H1 (cell line): ENCODE data around the gene NRXN3. TPM values are rescaled to one million over a fixed set of nuclear protein-coding genes. Genes with fewer than 3 reads are reported as not detected.

ENCODE experiments used
- CTCF ChIA-PET: fragments of 300-600 bp; sonication (Branson Sonifier 250); formaldehyde crosslinking; loops from one replicate; lab custom pipeline; 2021; ENCODE audit not compliant: partially characterized antibody; lab: Charles Lee
- POLR2A ChIA-PET: fragments of 300-600 bp; sonication (Branson Sonifier 250); formaldehyde crosslinking; loops from one replicate; lab custom pipeline; 2021; ENCODE audit warnings: inconsistent platforms; ENCODE audit not compliant: partially characterized antibody; lab: Charles Lee
- DNase-seq, 2 experiments: peaks; one replicate each; pipeline versions ENCODE4 v3.0.0 to v3.0.0-alpha.2; 2010 to 2022; ENCODE audit warnings: low spot score in 2 of 2, low read depth in 1 of 2, mixed read lengths in 1 of 2
- FAIRE-seq: peaks from 2 replicates; lab custom pipeline; 2011; peaks lifted over from hg19 to GRCh38; lab: Jason Lieb, UNC
- H2AFZ ChIP-seq: 2 replicates; pipeline ENCODE4 v1.8.1; 2012; ENCODE audit warnings: low read length, inconsistent platforms
- H2AK5ac ChIP-seq: 2 replicates; pipeline ENCODE4 v1.6.1; 2013; ENCODE audit warnings: low read depth, low read length
- H2BK120ac ChIP-seq: replicated peaks from 2 replicates; pipeline ENCODE3; 2013; ENCODE audit warnings: low read depth, low read length, inconsistent platforms
- H2BK12ac ChIP-seq: 2 replicates; pipeline ENCODE4 v1.6.1; 2013; ENCODE audit warnings: low read depth, low read length
- H2BK15ac ChIP-seq: 2 replicates; pipeline ENCODE4 v1.6.1; 2013; ENCODE audit warnings: low read length
- H2BK20ac ChIP-seq: 2 replicates; pipeline ENCODE4 v1.6.1; 2013; ENCODE audit warnings: low read length
- H2BK5ac ChIP-seq: 2 replicates; pipeline ENCODE4 v1.6.1; 2013; ENCODE audit warnings: low read depth, low read length
- H3K14ac ChIP-seq: 2 replicates; pipeline ENCODE4 v1.6.1; 2013; ENCODE audit warnings: inconsistent platforms; ENCODE audit not compliant: insufficient read length
- H3K18ac ChIP-seq: 2 replicates; pipeline ENCODE4 v1.6.1; 2013; ENCODE audit warnings: low read length; ENCODE audit errors: extremely low read depth
- H3K23ac ChIP-seq: 2 replicates; pipeline ENCODE4 v1.6.1; 2013; ENCODE audit warnings: inconsistent platforms; ENCODE audit not compliant: insufficient read length
- H3K23me2 ChIP-seq: 2 replicates; pipeline ENCODE4 v1.6.1; 2013; ENCODE audit warnings: low read depth, low read length
- H3K27ac ChIP-seq: 2 replicates; pipeline ENCODE4 v1.6.1; 2011; ENCODE audit warnings: low read depth, low read length, inconsistent platforms
- H3K27me3 ChIP-seq, 4 experiments: replicated peaks in 1 of 4; 1 replicate in 1 of 4; 2 replicates in 3 of 4; pipeline versions ENCODE4 v1.6.1 to v1.8.1; 2011 to 2013; ENCODE audit warnings: low read length in 3 of 4, mild to moderate bottlenecking in 3 of 4, inconsistent platforms in 2 of 4, mixed read lengths in 2 of 4, moderate library complexity in 1 of 4; ENCODE audit not compliant: control insufficient read depth in 3 of 4, insufficient read depth in 3 of 4; ENCODE audit errors: extremely low read depth in 1 of 4
- H3K36me3 ChIP-seq, 4 experiments: 2 replicates each; pipeline versions ENCODE4 v1.6.1 to v1.8.1; 2011 to 2013; ENCODE audit warnings: mild to moderate bottlenecking in 4 of 4, low read length in 3 of 4, moderate library complexity in 2 of 4, control low read depth in 1 of 4, inconsistent platforms in 1 of 4; ENCODE audit not compliant: insufficient read depth in 4 of 4, control insufficient read depth in 2 of 4
- H3K4ac ChIP-seq: replicated peaks from 2 replicates; pipeline ENCODE3; 2013; ENCODE audit warnings: low read length, low read depth, mixed read lengths, inconsistent platforms; ENCODE audit not compliant: insufficient read length
- H3K4me1 ChIP-seq, 4 experiments: replicated peaks in 1 of 4; 1 replicate in 1 of 4; 2 replicates in 3 of 4; pipeline versions ENCODE4 v1.6.1 to v1.8.1; 2011 to 2013; ENCODE audit warnings: low read length in 3 of 4, inconsistent platforms in 2 of 4, mixed read lengths in 1 of 4; ENCODE audit not compliant: insufficient read depth in 4 of 4, control insufficient read depth in 3 of 4
- H3K4me2 ChIP-seq, 2 experiments: 2 replicates each; pipeline versions ENCODE4 v1.6.1 to v1.8.1; 2011 to 2013; ENCODE audit warnings: low read depth in 2 of 2, low read length in 2 of 2, control low read depth in 1 of 2, inconsistent platforms in 1 of 2, mild to moderate bottlenecking in 1 of 2; ENCODE audit not compliant: insufficient read depth in 1 of 2
- H3K4me3 ChIP-seq, 4 experiments: fragments of 200-600, 300-600 bp in 1 of 4; sonication (generic), shearing (Covaris generic), sonication (Bioruptor Twin) in 1 of 4; 2 replicates each; pipeline versions ENCODE4 v1.5.1 to v1.8.1; 2011 to 2016; ENCODE audit warnings: low read length in 4 of 4, low read depth in 3 of 4, control low read depth in 2 of 4, inconsistent platforms in 2 of 4, mild to moderate bottlenecking in 2 of 4, mixed read lengths in 1 of 4, moderate library complexity in 1 of 4; ENCODE audit not compliant: insufficient read depth in 2 of 4; ENCODE audit errors: extremely low read depth in 1 of 4
- H3K56ac ChIP-seq: replicated peaks from 2 replicates; pipeline ENCODE3; 2013; ENCODE audit warnings: low read depth, mild to moderate bottlenecking, mixed read lengths, low read length, inconsistent platforms; ENCODE audit not compliant: insufficient read length
- H3K79me1 ChIP-seq: 2 replicates; pipeline ENCODE4 v1.6.1; 2013; ENCODE audit warnings: low read depth, low read length, control low read depth
- H3K79me2 ChIP-seq, 2 experiments: 2 replicates each; pipeline versions ENCODE4 v1.6.1 to v1.8.1; 2012 to 2013; ENCODE audit warnings: low read length in 2 of 2, mild to moderate bottlenecking in 2 of 2, inconsistent platforms in 1 of 2; ENCODE audit not compliant: insufficient read depth in 2 of 2, control insufficient read depth in 1 of 2
- H3K9ac ChIP-seq, 4 experiments: replicated peaks in 1 of 4; 1 replicate in 1 of 4; 2 replicates in 3 of 4; pipeline versions ENCODE4 v1.6.1 to v1.8.1; 2011 to 2013; ENCODE audit warnings: low read depth in 3 of 4, low read length in 3 of 4, control low read depth in 2 of 4, mild to moderate bottlenecking in 2 of 4, moderate library complexity in 2 of 4, inconsistent platforms in 1 of 4; ENCODE audit errors: extremely low read depth in 1 of 4
- H3K9me3 ChIP-seq, 2 experiments: 2 replicates each; pipeline versions ENCODE4 v1.6.1 to v1.8.1; 2012 to 2013; ENCODE audit warnings: mild to moderate bottlenecking in 2 of 2, moderate library complexity in 2 of 2, control low read depth in 1 of 2, inconsistent platforms in 1 of 2, low read depth in 1 of 2, low read length in 1 of 2, mixed read lengths in 1 of 2; ENCODE audit not compliant: insufficient read depth in 2 of 2
- H4K20me1 ChIP-seq, 2 experiments: replicated peaks in 1 of 2; 2 replicates each; pipeline versions ENCODE3 to v1.8.1; 2011 to 2013; ENCODE audit warnings: inconsistent platforms in 2 of 2, low read length in 2 of 2, mild to moderate bottlenecking in 1 of 2; ENCODE audit not compliant: insufficient read depth in 2 of 2, control insufficient read depth in 1 of 2
- H4K5ac ChIP-seq: 2 replicates; pipeline ENCODE4 v1.6.1; 2013; ENCODE audit warnings: low read length, low read depth, mixed read lengths, inconsistent platforms; ENCODE audit not compliant: insufficient read length
- H4K8ac ChIP-seq: 2 replicates; pipeline ENCODE4 v1.8.0; 2013; ENCODE audit warnings: mild to moderate bottlenecking, moderate library complexity, low read length, inconsistent platforms; ENCODE audit not compliant: insufficient read depth; ENCODE audit errors: extremely low read depth
- H4K91ac ChIP-seq: replicated peaks from 2 replicates; pipeline ENCODE3; 2013; ENCODE audit warnings: low read length, mixed read lengths, inconsistent platforms; ENCODE audit not compliant: insufficient read length
- CEBPB ChIP-seq: IDR thresholded peaks from 2 replicates; pipeline ENCODE4 v1.6.1; 2012; ENCODE audit warnings: low read depth, low read length
- E2F6 ChIP-seq: IDR thresholded peaks from 2 replicates; pipeline ENCODE4 v1.6.1; 2012; ENCODE audit warnings: inconsistent platforms
- EP300 ChIP-seq, 2 experiments: IDR thresholded peaks; 1 replicate in 1 of 2; 2 replicates in 1 of 2; pipeline ENCODE4 v1.6.1; 2011 to 2012; ENCODE audit warnings: low read depth in 2 of 2, low read length in 2 of 2, mild to moderate bottlenecking in 2 of 2, borderline replicate concordance in 1 of 2, inconsistent platforms in 1 of 2, moderate library complexity in 1 of 2
- PHF8 ChIP-seq: fragments of 200-600 bp; sonication (generic); conservative IDR thresholded peaks from 2 replicates; pipeline ENCODE4 v1.7.1; 2012; ENCODE audit warnings: low read depth, mild to moderate bottlenecking, inconsistent platforms, low read length, moderate library complexity
- SIX5 ChIP-seq: IDR thresholded peaks from 2 replicates; pipeline ENCODE4 v1.6.1; 2011; ENCODE audit warnings: mild to moderate bottlenecking, low read depth, low read length
- WGBS, 2 experiments: shearing (Covaris generic) in 1 of 2; methylation state at CpG; one replicate each; pipeline versions ENCODE4 v1.1.6 to v1.1.7; 2013 to 2015; ENCODE audit warnings: low lambda C conversion rate in 2 of 2, mixed read lengths in 2 of 2, inconsistent platforms in 1 of 2, low coverage in 1 of 2, missing lambda C conversion rate in 1 of 2; ENCODE audit not compliant: insufficient replicate concordance in 2 of 2, insufficient coverage in 1 of 2, insufficient read length in 1 of 2; ENCODE audit errors: extremely low coverage in 1 of 2, missing lambda C conversion rate in 1 of 2; 5-methylcytosine and 5-hydroxymethylcytosine counted together
- polyA plus RNA-seq, 7 experiments: library from polyadenylated mRNA; depleted of rRNA in 3 of 7; stranded (reverse) in 5 of 7; unstranded in 2 of 7; fragments of >200 nt in 5 of 7; fragments of 200-250 nt in 2 of 7; gene quantifications; 1 replicate in 5 of 7; 2 replicates in 1 of 7; 4 replicates in 1 of 7; pipeline versions ENCODE4 v1.2.1 to v1.2.3, GENCODE V29; 2011 to 2013; ENCODE audit warnings: missing spikeins in 2 of 7, mixed read lengths in 2 of 7
- total RNA-seq: library from RNA; stranded (reverse); fragmentation: NEBNext Ultra II Directional; extraction: Animal tissue kit (Norgen Biotek cat#: 25700); gene quantifications from 2 replicates; pipeline ENCODE4 v1.2.1, GENCODE V29; 2021

The NRXN3 gene
- total and polyA plus RNA-seq, 2 of the 8 experiments (the other 6 are each of a cell fraction or from before 2014, with no cell fraction given): 2.6 to 4.1 TPM

- Histone ChIP-seq H2BK15ac (no peak overlapping the region), H3K4me2 (no peak overlapping the region), H4K20me1 (no peaks in the 10 kb centered on the region), H2AK5ac (no peak overlapping the region), H3K9me3 (no peaks in the 10 kb centered on the region), H3K9ac (no peak overlapping the region), H3K4me1 (no peaks in the 10 kb centered on the region), H2BK12ac (no peak overlapping the region), H3K56ac (no peak overlapping the region), H4K8ac (no peak overlapping the region), H3K27me3 (peaks cover 0 to 1% (median 0%) of the 10 kb centered on the region in 4 experiments; a peak in 1 of 7 replicates), H3K23me2 (no peaks in the 10 kb centered on the region), H2BK5ac (no peak overlapping the region), H2AFZ (no peak overlapping the region), H4K5ac (no peak overlapping the region), H3K36me3 (no peaks in the 10 kb centered on the region), H3K27ac (no peak overlapping the region), H3K23ac (no peak overlapping the region), H4K91ac (no peak overlapping the region), H3K79me2 (no peaks in the 10 kb centered on the region), H2BK20ac (no peak overlapping the region), H3K4ac (no peak overlapping the region), H3K18ac (no peak overlapping the region), H3K4me3 (no peak overlapping the region), H3K14ac (no peak overlapping the region), H3K79me1 (no peaks in the 10 kb centered on the region), H2BK120ac (no peak overlapping the region)
- ChIA-PET CTCF (interaction anchor here (0.7 kb wide), 1 partner anchor 800 kb away, joined by 6 read pairs; no protein-coding TSS in a partner anchor), POLR2A (no interaction called here)
- DNase-seq (no peak), FAIRE-seq (no peak)
- TF ChIP-seq E2F6 (no peak), CEBPB (no peak), EP300 (IDR thresholded peaks at IDR 0.05; ENCODE audit: borderline replicate concordance in 1 of 2, low read depth in 2 of 2, low read length in 2 of 2) (no peak), PHF8 (no peak), SIX5 (no peak)
- 91% methylated on average over 2 of the region's 2 CpGs; no CpG with 5 or more reads in 1 of the 2 experiments for WGBS, 2 experiments
Measured at GRCh38 chr14:79745046-79745445, 1574.9 kb downstream of the NRXN3 start.
